KG1 (cell line): Measurements from ENCODE around the gene OPHN1.
"Not testable (repeated sequence)": the region's sequence is repeated elsewhere in the genome, so short reads cannot be mapped to it uniquely, and the experiment has no call there.

Source experiments
- DNase-seq: peaks from one replicate; lab custom pipeline; 2025; lab: John Stamatoyannopoulos, UW

Gene OPHN1

GRCh38 chrX:68355629-68355920 is 77.7 kb downstream of the OPHN1 start:
- DNase-seq = no peak

GRCh38 chrX:68354879-68355628 is 78.2 kb downstream of the OPHN1 start:
- no peak for DNase-seq

GRCh38 chrX:68345025-68345424 is 88.3 kb downstream of the OPHN1 start:
- no peak for DNase-seq

- DNase-seq = no peak
Observed at GRCh38 chrX:68343551-68343950, 89.7 kb downstream of the OPHN1 start.

GRCh38 chrX:68332201-68332731 is 101.0 kb downstream of the OPHN1 start:
- no peak for DNase-seq

GRCh38 chrX:68326841-68327240 is 106.5 kb downstream of the OPHN1 start:
- DNase-seq = not testable (repeated sequence)

- no peak for DNase-seq
Observed at GRCh38 chrX:68307769-68308168, 125.5 kb downstream of the OPHN1 start.

- no peak for DNase-seq
Observed at GRCh38 chrX:68304602-68305001, 128.7 kb downstream of the OPHN1 start.

- no peak for DNase-seq
Observed at GRCh38 chrX:68299898-68300297, 133.4 kb downstream of the OPHN1 start.

- DNase-seq = no peak
Observed at GRCh38 chrX:68292471-68292870, 140.8 kb downstream of the OPHN1 start.

GRCh38 chrX:68288127-68288526 is 145.2 kb downstream of the OPHN1 start:
- no peak for DNase-seq

GRCh38 chrX:68287419-68287818 is 145.9 kb downstream of the OPHN1 start:
- no peak for DNase-seq

GRCh38 chrX:68286980-68287379 is 146.3 kb downstream of the OPHN1 start:
- DNase-seq = no peak

GRCh38 chrX:68286076-68286475 is 147.2 kb downstream of the OPHN1 start:
- DNase-seq = no peak

- DNase-seq = no peak
Observed at GRCh38 chrX:68284281-68284904, 148.9 kb downstream of the OPHN1 start.

- no peak for DNase-seq
Observed at GRCh38 chrX:68273887-68274286, 159.4 kb downstream of the OPHN1 start.

- DNase-seq = not testable (repeated sequence)
Observed at GRCh38 chrX:68264793-68265192, 168.5 kb downstream of the OPHN1 start.

GRCh38 chrX:68261060-68261672 is 172.1 kb downstream of the OPHN1 start:
- DNase-seq = no peak

- DNase-seq = no peak
Observed at GRCh38 chrX:68256990-68257389, 176.3 kb downstream of the OPHN1 start.

- DNase-seq = no peak
Observed at GRCh38 chrX:68254738-68255645, 178.3 kb downstream of the OPHN1 start.

- no peak for DNase-seq
Observed at GRCh38 chrX:68252664-68253063, 180.6 kb downstream of the OPHN1 start.

- no peak for DNase-seq
Observed at GRCh38 chrX:68249903-68250302, 183.4 kb downstream of the OPHN1 start.
